ENCODE data around the gene ADAMTSL1. TPM values are rescaled to one million over a fixed set of nuclear protein-coding genes. Genes with fewer than 3 reads are reported as not detected.

ADAMTSL1 gene
- total RNA-seq, 1 experiment from 2014 or later = not detected

DNA sequence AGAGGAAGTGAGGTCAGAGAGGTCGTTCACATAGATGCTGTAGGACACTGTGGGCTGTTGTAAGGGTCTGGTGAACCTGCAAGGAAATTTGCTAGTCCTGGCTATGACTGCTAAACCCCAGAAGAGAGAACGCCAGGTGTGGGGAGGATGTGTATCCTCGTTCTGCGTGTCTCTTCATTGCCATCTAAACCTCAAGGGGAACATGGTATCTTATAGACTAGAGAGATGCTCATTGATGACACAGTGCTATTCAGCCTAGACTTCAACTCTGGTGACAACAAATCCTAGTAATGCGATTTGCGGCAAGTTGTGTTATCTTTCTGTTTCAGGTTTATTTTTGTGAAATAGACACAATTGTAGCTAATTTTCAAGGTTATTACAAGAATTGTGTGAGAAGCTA lies 140.2 kb downstream of the ADAMTSL1 start:
- H3K9me3 ChIP-seq (ENCODE audit: control insufficient read depth, insufficient read depth, low read depth, low read length) = no peaks in the 10 kb centered on the region
- no peak overlapping the region for H3K4me3 ChIP-seq (ENCODE audit: low read depth in 2 of 2, low read length in 2 of 2)
- H3K27me3 ChIP-seq (ENCODE audit: control insufficient read depth, insufficient read depth, low read length) = no peaks in the 10 kb centered on the region
- in situ Hi-C loops (cut with HindIII; ENCODE audit: low pct_unique_long_range_greater_than_20kb, low sequenced_read_pairs) (no loop called here), intact Hi-C loops (cut with micrococcal nuclease; ENCODE audit: unreplicated experiment) (no loop called here)
- ATAC-seq (no peak), DNase-seq (ENCODE audit: low read depth, low spot score) (no peak)
- ChIA-PET POLR2A (no interaction called here), CTCF (no interaction called here)
- no peaks in the 10 kb centered on the region for H3K4me1 ChIP-seq (ENCODE audit: control insufficient read depth, insufficient read depth, low read length)
- no peak overlapping the region for H3K27ac ChIP-seq (ENCODE audit: low read length)
- H3K36me3 ChIP-seq (ENCODE audit: control insufficient read depth, insufficient read depth, low read length) = no peaks in the 10 kb centered on the region
- TF ChIP-seq SIN3A (IDR thresholded peaks at IDR 0.05; ENCODE audit: borderline replicate concordance, insufficient read depth, low read depth, low read length) = no peak
- TF ChIP-seq POLR2AphosphoS5 (IDR thresholded peaks at IDR 0.05; ENCODE audit: low read depth, low read length) = no peak
- TF ChIP-seq, protein P1, sequence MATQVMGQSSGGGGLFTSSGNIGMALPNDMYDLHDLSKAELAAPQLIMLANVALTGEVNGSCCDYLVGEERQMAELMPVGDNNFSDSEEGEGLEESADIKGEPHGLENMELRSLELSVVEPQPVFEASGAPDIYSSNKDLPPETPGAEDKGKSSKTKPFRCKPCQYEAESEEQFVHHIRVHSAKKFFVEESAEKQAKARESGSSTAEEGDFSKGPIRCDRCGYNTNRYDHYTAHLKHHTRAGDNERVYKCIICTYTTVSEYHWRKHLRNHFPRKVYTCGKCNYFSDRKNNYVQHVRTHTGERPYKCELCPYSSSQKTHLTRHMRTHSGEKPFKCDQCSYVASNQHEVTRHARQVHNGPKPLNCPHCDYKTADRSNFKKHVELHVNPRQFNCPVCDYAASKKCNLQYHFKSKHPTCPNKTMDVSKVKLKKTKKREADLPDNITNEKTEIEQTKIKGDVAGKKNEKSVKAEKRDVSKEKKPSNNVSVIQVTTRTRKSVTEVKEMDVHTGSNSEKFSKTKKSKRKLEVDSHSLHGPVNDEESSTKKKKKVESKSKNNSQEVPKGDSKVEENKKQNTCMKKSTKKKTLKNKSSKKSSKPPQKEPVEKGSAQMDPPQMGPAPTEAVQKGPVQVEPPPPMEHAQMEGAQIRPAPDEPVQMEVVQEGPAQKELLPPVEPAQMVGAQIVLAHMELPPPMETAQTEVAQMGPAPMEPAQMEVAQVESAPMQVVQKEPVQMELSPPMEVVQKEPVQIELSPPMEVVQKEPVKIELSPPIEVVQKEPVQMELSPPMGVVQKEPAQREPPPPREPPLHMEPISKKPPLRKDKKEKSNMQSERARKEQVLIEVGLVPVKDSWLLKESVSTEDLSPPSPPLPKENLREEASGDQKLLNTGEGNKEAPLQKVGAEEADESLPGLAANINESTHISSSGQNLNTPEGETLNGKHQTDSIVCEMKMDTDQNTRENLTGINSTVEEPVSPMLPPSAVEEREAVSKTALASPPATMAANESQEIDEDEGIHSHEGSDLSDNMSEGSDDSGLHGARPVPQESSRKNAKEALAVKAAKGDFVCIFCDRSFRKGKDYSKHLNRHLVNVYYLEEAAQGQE (IDR thresholded peaks at IDR 0.05; ENCODE audit: insufficient read depth in 1 of 2, low read depth in 2 of 2, low read length in 1 of 2) = no peak
- TF ChIP-seq, protein P2, sequence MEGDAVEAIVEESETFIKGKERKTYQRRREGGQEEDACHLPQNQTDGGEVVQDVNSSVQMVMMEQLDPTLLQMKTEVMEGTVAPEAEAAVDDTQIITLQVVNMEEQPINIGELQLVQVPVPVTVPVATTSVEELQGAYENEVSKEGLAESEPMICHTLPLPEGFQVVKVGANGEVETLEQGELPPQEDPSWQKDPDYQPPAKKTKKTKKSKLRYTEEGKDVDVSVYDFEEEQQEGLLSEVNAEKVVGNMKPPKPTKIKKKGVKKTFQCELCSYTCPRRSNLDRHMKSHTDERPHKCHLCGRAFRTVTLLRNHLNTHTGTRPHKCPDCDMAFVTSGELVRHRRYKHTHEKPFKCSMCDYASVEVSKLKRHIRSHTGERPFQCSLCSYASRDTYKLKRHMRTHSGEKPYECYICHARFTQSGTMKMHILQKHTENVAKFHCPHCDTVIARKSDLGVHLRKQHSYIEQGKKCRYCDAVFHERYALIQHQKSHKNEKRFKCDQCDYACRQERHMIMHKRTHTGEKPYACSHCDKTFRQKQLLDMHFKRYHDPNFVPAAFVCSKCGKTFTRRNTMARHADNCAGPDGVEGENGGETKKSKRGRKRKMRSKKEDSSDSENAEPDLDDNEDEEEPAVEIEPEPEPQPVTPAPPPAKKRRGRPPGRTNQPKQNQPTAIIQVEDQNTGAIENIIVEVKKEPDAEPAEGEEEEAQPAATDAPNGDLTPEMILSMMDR (IDR thresholded peaks at IDR 0.05) = no peak
- TF ChIP-seq TCF7L2 (IDR thresholded peaks at IDR 0.05; ENCODE audit: low read depth, low read length) = no peak
- BruUV-seq (replicated peaks) = no TSS peak

DNA sequence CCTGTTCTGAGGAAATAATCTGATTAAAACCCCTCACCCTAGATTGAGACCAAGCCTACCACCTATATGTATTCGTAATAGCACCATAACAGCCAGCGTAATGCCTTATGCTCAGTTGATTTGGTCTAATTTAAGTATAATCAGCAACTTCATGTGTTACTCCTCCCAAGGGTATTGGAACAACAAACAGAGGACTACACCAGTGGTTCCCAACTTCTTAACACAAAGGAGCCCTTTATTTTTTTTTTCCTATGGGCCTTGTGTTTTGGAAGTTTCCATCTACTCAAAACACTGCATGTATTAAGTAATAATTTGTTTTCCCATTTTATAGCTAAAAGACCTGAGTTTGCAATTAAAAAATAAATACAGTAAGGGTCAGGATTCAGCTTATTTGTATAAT lies 140.7 kb downstream of the ADAMTSL1 start:
- no peak for ATAC-seq
- Histone ChIP-seq H3K27ac (ENCODE audit: low read length) (no peak overlapping the region), H3K4me1 (ENCODE audit: control insufficient read depth, insufficient read depth, low read length) (no peaks in the 10 kb centered on the region), H3K27me3 (ENCODE audit: control insufficient read depth, insufficient read depth, low read length) (no peaks in the 10 kb centered on the region), H3K4me3 (ENCODE audit: low read depth in 2 of 2, low read length in 2 of 2) (no peak overlapping the region), H3K36me3 (ENCODE audit: control insufficient read depth, insufficient read depth, low read length) (no peaks in the 10 kb centered on the region), H3K9me3 (ENCODE audit: control insufficient read depth, insufficient read depth, low read depth, low read length) (no peaks in the 10 kb centered on the region)
- TF ChIP-seq SIN3A (IDR thresholded peaks at IDR 0.05; ENCODE audit: borderline replicate concordance, insufficient read depth, low read depth, low read length) (no peak), TCF7L2 (IDR thresholded peaks at IDR 0.05; ENCODE audit: low read depth, low read length) (no peak), POLR2AphosphoS5 (IDR thresholded peaks at IDR 0.05; ENCODE audit: low read depth, low read length) (no peak)
- TF ChIP-seq, protein P1 (IDR thresholded peaks at IDR 0.05; ENCODE audit: insufficient read depth in 1 of 2, low read depth in 2 of 2, low read length in 1 of 2) = no peak
- TF ChIP-seq, protein P2 (IDR thresholded peaks at IDR 0.05) = no peak
- POLR2A ChIA-PET = no interaction called here
- intact Hi-C loops (cut with micrococcal nuclease; ENCODE audit: unreplicated experiment) (no loop called here), in situ Hi-C loops (cut with HindIII; ENCODE audit: low pct_unique_long_range_greater_than_20kb, low sequenced_read_pairs) (no loop called here)
- no TSS peak for BruUV-seq (replicated peaks)
- CTCF ChIA-PET = no interaction called here
- no peak for DNase-seq (ENCODE audit: low read depth, low spot score)

Measured in Panc1 (cell line).